Measurements from ENCODE around the gene DPP10.

- TF ChIP-seq, protein P1, sequence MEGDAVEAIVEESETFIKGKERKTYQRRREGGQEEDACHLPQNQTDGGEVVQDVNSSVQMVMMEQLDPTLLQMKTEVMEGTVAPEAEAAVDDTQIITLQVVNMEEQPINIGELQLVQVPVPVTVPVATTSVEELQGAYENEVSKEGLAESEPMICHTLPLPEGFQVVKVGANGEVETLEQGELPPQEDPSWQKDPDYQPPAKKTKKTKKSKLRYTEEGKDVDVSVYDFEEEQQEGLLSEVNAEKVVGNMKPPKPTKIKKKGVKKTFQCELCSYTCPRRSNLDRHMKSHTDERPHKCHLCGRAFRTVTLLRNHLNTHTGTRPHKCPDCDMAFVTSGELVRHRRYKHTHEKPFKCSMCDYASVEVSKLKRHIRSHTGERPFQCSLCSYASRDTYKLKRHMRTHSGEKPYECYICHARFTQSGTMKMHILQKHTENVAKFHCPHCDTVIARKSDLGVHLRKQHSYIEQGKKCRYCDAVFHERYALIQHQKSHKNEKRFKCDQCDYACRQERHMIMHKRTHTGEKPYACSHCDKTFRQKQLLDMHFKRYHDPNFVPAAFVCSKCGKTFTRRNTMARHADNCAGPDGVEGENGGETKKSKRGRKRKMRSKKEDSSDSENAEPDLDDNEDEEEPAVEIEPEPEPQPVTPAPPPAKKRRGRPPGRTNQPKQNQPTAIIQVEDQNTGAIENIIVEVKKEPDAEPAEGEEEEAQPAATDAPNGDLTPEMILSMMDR (IDR thresholded peaks at IDR 0.05): no peak
- TF ChIP-seq EP300 (IDR thresholded peaks at IDR 0.05): no peak
Measured at GRCh38 chr2:115603285-115603684, 1160.8 kb downstream of the DPP10 start.
